ENCODE data around the gene PLA2G2A. TPM values are rescaled to one million over a fixed set of nuclear protein-coding genes. Genes with fewer than 3 reads are reported as not detected.
"Not testable (repeated sequence)": the region's sequence is repeated elsewhere in the genome, so short reads cannot be mapped to it uniquely, and the experiment has no call there.

The PLA2G2A gene
- total RNA-seq, 1 donor from 2014 or later = not detected

DNA sequence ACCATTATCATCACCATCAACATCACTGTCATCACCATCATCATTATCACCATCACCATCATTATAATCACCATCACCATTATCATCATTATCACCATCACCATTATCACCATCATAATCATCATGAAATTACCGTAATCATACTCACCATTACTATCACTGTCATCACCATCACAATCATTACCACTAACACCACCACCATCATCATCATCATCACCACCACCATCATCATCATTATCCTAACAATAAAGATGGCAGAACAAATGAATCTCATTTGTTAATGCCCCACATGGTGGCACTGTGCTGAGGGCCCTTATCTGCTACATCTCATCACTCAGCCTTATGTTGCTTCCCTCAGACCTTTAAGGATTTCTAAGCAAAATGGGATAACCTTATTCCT, 46.6 kb downstream of the PLA2G2A start:
- no peak for DNase-seq (ENCODE audit: low read depth, low spot score)

DNA sequence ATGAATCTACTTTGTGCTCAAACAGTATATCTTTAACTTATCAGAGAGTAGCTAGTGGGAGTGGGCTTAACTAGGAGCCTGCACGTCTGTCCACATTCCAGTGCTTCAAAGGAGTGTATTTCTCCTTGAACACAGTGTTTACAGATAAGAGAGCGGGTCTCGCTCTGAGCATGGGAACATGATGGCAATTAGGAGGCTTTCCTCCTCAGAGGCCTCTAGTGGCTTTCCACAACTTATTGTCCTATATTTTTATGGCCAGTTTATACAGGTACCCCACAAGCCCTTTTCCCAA, 52.3 kb downstream of the PLA2G2A start:
- DNase-seq (ENCODE audit: low read depth, low spot score) = not testable (repeated sequence)

DNA sequence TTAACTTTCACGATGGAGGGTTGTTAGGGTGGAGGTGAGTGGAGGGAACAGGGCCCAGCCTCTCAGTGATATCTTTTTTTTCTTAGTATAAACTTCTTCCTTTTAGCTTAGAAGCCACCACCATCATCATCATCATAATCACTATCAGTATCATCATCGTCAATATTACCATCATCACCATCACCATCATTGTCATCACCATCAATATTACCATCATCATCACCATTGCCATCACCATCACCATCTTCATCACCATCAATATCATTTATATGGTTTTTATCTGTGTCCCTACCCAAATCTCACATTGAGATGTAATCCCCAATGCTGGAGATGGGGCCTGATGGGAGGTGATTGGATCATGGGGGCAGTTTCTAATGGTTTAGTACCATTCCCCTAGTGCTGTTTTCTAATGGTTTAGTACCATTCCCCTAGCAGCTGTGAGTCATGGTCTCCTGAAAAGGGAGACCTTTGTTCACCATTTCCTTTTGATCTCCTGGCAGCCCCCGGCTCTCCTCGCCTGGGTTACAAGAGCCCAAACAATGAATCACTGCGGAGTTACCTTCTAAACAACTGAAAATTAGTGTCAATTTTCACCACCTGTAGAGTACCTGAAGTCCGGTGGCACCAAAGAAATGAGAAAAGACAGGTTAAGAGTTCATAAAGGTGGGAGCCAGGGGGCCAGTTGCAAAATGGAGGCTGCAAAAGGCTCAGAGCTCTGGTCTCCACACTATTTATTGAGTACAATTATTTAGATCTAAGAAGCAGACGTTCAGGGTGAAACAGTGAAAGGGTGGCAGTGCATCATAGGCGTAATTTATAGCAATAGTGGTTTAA, 52.9 kb downstream of the PLA2G2A start:
- peak; percentile 30 for DNase-seq (ENCODE audit: low read depth, low spot score)

Other genes starting within 250 kb of the PLA2G2A start
- gene TMCO4, start 179.7 kb downstream of the PLA2G2A start, total RNA-seq = 7.3 and 12.5 TPM in 2 replicates
- not detected in 2 replicates for gene RNF186, start 164.3 kb downstream of the PLA2G2A start, total RNA-seq
- gene OTUD3, start 97.2 kb downstream of the PLA2G2A start, total RNA-seq = 4.2 and 4.7 TPM in 2 replicates
- not detected in 2 replicates for gene PLA2G2E, start 56.0 kb downstream of the PLA2G2A start, total RNA-seq
- gene PLA2G5, start 90.6 kb upstream of the PLA2G2A start, total RNA-seq = 0.07 and 0.18 TPM in 2 replicates
- gene PLA2G2D, start 139.9 kb upstream of the PLA2G2A start, total RNA-seq = not detected in 2 replicates
- gene PLA2G2F, start 159.7 kb upstream of the PLA2G2A start, total RNA-seq = not detected in 2 replicates
- not detected in 2 replicates for gene UBXN10, start 206.5 kb upstream of the PLA2G2A start, total RNA-seq
- not detected in 2 replicates for gene PLA2G2C, start 206.9 kb upstream of the PLA2G2A start, total RNA-seq